ENCODE results near the gene NHSL2. TPM values are rescaled to one million over a fixed set of nuclear protein-coding genes. Genes with fewer than 3 reads are reported as not detected.
A peak's percentile ranks its signal among the peaks of the same experiment; 100 is the strongest.

NHSL2 gene
- total RNA-seq, 1 donor from 2014 or later = 11.3 TPM

GRCh38 chrX:72137846-72138495 lies 227.3 kb downstream of the NHSL2 start:
- Mint-ChIP-seq H3K27ac (no peak overlapping the region), H3K36me3 (peaks cover 4% of the 10 kb centered on the region), H3K4me3 (no peak overlapping the region), H3K4me1 (ENCODE audit: unreplicated experiment) (peaks cover 5% of the 10 kb centered on the region), H3K9me3 (no peaks in the 10 kb centered on the region), H3K27me3 (no peaks in the 10 kb centered on the region)
- no peak for TF ChIP-seq CTCF (conservative IDR thresholded peaks at IDR 0.05)
- DNase-seq (ENCODE audit: extremely low spot score, unreplicated experiment) = no peak

GRCh38 chrX:72139538-72139937 lies 228.9 kb downstream of the NHSL2 start:
- DNase-seq (ENCODE audit: extremely low spot score, unreplicated experiment) = no peak
- H3K27ac Mint-ChIP-seq = no peak overlapping the region
- H3K27me3 Mint-ChIP-seq = no peaks in the 10 kb centered on the region
- no peaks in the 10 kb centered on the region for H3K9me3 Mint-ChIP-seq
- peaks cover 4% of the 10 kb centered on the region for H3K36me3 Mint-ChIP-seq
- no peak overlapping the region for H3K4me3 Mint-ChIP-seq
- TF ChIP-seq CTCF (conservative IDR thresholded peaks at IDR 0.05) = no peak
- H3K4me1 Mint-ChIP-seq (ENCODE audit: unreplicated experiment) = peaks cover 5% of the 10 kb centered on the region

GRCh38 chrX:72141372-72142004 lies 230.8 kb downstream of the NHSL2 start:
- Mint-ChIP-seq H3K4me1 (ENCODE audit: unreplicated experiment) (peaks cover 5% of the 10 kb centered on the region), H3K4me3 (no peak overlapping the region), H3K27ac (no peak overlapping the region), H3K27me3 (no peaks in the 10 kb centered on the region), H3K9me3 (no peaks in the 10 kb centered on the region), H3K36me3 (peaks cover 4% of the 10 kb centered on the region)
- DNase-seq (ENCODE audit: extremely low spot score, unreplicated experiment) = no peak
- TF ChIP-seq CTCF (conservative IDR thresholded peaks at IDR 0.05) = no peak

GRCh38 chrX:72142094-72142793 lies 231.6 kb downstream of the NHSL2 start:
- Mint-ChIP-seq H3K9me3 (no peaks in the 10 kb centered on the region), H3K4me3 (peak overlapping the region; percentile 44), H3K4me1 (ENCODE audit: unreplicated experiment) (peaks cover 5% of the 10 kb centered on the region), H3K36me3 (peaks cover 4% of the 10 kb centered on the region), H3K27ac (peak overlapping the region; percentile 27), H3K27me3 (no peaks in the 10 kb centered on the region)
- no peak for DNase-seq (ENCODE audit: extremely low spot score, unreplicated experiment)
- no peak for TF ChIP-seq CTCF (conservative IDR thresholded peaks at IDR 0.05)

GRCh38 chrX:72142794-72143608 lies 232.4 kb downstream of the NHSL2 start:
- Mint-ChIP-seq H3K36me3 (peaks cover 4% of the 10 kb centered on the region), H3K4me1 (ENCODE audit: unreplicated experiment) (peaks cover 5% of the 10 kb centered on the region), H3K4me3 (peak overlapping the region; percentile 44), H3K27me3 (no peaks in the 10 kb centered on the region), H3K27ac (peak overlapping the region; percentile 27), H3K9me3 (no peaks in the 10 kb centered on the region)
- no peak for DNase-seq (ENCODE audit: extremely low spot score, unreplicated experiment)
- TF ChIP-seq CTCF (conservative IDR thresholded peaks at IDR 0.05) = no peak
